ENCODE measurements around the gene SUFU. TPM values are rescaled to one million over a fixed set of nuclear protein-coding genes. Genes with fewer than 3 reads are reported as not detected.
A peak's percentile ranks its signal among the peaks of the same experiment; 100 is the strongest.

The SUFU gene
- total RNA-seq, 4 donors from 2014 or later: 6.5 to 11.0 (median 9.2) TPM

DNA sequence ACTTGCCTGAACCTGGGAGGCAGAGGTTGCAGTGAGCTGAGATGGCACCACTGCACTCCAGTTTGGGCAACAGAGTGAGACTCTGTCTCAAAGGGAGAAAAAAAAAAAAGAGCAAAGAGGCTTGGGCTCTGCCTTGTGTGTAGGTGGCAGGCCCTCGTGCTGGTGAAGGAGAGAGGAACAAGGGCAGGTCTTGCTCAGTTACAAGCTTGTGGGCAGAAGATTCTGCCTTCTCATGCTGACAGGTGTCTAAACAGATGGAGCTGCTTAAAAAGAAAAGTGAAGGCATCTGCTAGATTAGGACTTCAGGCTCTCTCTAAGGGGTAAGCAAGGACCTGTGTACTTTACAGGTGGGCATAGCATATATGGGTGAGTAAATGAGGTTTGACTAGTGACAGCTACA is 75.0 kb downstream of the SUFU start:
- Histone ChIP-seq H3K4me1 (peaks cover 0 to 13% (median 0%) of the 10 kb centered on the region in 4 donors), H3K36me3 (no peaks in the 10 kb centered on the region)
- TF ChIP-seq POLR2A (IDR thresholded peaks at IDR 0.05): no peak
- TF ChIP-seq, protein P1, sequence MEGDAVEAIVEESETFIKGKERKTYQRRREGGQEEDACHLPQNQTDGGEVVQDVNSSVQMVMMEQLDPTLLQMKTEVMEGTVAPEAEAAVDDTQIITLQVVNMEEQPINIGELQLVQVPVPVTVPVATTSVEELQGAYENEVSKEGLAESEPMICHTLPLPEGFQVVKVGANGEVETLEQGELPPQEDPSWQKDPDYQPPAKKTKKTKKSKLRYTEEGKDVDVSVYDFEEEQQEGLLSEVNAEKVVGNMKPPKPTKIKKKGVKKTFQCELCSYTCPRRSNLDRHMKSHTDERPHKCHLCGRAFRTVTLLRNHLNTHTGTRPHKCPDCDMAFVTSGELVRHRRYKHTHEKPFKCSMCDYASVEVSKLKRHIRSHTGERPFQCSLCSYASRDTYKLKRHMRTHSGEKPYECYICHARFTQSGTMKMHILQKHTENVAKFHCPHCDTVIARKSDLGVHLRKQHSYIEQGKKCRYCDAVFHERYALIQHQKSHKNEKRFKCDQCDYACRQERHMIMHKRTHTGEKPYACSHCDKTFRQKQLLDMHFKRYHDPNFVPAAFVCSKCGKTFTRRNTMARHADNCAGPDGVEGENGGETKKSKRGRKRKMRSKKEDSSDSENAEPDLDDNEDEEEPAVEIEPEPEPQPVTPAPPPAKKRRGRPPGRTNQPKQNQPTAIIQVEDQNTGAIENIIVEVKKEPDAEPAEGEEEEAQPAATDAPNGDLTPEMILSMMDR (IDR thresholded peaks at IDR 0.05): no peak

DNA sequence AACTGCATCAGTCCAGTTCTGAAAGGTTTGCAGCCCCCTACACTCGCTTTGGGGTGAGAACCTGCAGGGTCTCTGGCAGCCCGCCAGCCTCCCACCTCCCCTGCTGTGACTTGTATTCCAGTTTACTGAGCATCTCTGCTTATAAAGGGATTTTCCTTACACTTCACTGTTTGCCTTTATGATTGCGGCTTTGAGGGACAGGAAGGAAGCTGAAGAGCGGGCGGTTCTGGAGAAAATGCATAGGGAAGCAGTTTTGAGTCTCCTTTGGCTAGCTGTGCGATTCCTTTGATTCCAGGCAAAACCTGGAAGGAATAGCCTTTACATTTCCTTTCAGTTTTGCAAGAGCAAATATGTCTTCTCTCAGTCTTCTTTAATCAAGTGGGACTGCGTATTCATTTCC is 75.6 kb downstream of the SUFU start:
- Histone ChIP-seq H3K9me3 (no peaks in the 10 kb centered on the region), H3K36me3 (no peaks in the 10 kb centered on the region), H3K27me3 (no peaks in the 10 kb centered on the region), H3K4me1 (peaks cover 0 to 17% (median 0%) of the 10 kb centered on the region in 4 donors), H3K4me3 (no peak overlapping the region), H3K27ac (peak overlapping the region in 1 of 4 donors; percentile 60)
- DNase-seq: no peak
- TF ChIP-seq, protein P1 (IDR thresholded peaks at IDR 0.05): no peak
- no peak for TF ChIP-seq POLR2A (IDR thresholded peaks at IDR 0.05)

More for the DNA sequence above, 75.0 kb downstream of the SUFU start:
- DNase-seq: no peak
- no peaks in the 10 kb centered on the region for H3K27me3 ChIP-seq
- H3K4me3 ChIP-seq: no peak overlapping the region
- H3K9me3 ChIP-seq: no peaks in the 10 kb centered on the region
- H3K27ac ChIP-seq: peak overlapping the region in 1 of 4 donors; percentile 60

DNA sequence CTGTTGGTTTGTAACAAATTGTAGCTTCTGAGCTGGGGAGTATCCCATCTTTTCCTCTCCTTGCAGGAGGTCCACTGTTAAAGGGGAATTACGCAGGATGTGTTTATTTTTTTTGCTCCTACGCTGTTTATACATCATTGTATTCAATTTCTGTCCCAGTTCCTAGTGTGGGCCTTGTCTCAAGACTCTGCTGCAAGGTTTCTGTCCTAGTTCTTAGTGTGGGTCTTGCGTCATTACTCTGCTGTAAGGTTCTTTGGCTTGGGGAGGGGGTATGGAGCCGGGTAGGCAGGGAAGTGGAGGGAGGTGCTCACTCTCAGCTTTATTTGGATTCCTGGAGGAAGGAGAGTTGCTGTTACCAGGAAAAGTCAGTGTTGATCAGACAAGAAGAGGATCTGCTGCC is 76.5 kb downstream of the SUFU start:
- Histone ChIP-seq H3K36me3 (no peaks in the 10 kb centered on the region), H3K4me3 (no peak overlapping the region), H3K9me3 (no peaks in the 10 kb centered on the region), H3K4me1 (peaks cover 0 to 17% (median 0%) of the 10 kb centered on the region in 4 donors), H3K27ac (peak overlapping the region in 1 of 4 donors; percentile 22), H3K27me3 (no peaks in the 10 kb centered on the region)
- no peak for DNase-seq
- TF ChIP-seq POLR2A (IDR thresholded peaks at IDR 0.05): no peak
- TF ChIP-seq, protein P1 (IDR thresholded peaks at IDR 0.05): no peak

DNA sequence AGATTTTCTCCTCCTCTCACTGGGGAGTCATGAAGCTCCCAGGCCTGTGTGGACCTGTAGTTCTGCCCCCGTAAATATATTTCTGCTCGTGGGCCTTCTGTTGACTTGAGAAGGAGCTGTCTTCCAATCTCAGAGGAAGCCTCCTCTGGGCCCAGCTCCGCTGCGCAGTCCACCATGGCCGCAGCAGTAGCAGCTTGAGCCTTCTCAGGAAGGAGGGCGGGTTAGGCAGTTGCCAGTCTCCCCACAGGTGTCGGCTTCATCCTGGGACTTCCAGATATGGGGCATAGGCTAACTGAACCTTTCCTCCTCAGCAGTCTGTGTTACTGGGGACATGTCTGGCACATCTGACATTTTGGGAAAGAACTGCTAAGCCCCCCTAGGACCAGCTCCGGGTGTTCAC is 77.6 kb downstream of the SUFU start:
- H3K4me1 ChIP-seq: peaks cover 0 to 17% (median 0%) of the 10 kb centered on the region in 4 donors
- H3K27ac ChIP-seq: no peak overlapping the region
- no peak for DNase-seq
- TF ChIP-seq, protein P1 (IDR thresholded peaks at IDR 0.05): no peak
- no peak for TF ChIP-seq POLR2A (IDR thresholded peaks at IDR 0.05)
- no peaks in the 10 kb centered on the region for H3K36me3 ChIP-seq
- no peak overlapping the region for H3K4me3 ChIP-seq
- H3K27me3 ChIP-seq: no peaks in the 10 kb centered on the region
- H3K9me3 ChIP-seq: no peaks in the 10 kb centered on the region

DNA sequence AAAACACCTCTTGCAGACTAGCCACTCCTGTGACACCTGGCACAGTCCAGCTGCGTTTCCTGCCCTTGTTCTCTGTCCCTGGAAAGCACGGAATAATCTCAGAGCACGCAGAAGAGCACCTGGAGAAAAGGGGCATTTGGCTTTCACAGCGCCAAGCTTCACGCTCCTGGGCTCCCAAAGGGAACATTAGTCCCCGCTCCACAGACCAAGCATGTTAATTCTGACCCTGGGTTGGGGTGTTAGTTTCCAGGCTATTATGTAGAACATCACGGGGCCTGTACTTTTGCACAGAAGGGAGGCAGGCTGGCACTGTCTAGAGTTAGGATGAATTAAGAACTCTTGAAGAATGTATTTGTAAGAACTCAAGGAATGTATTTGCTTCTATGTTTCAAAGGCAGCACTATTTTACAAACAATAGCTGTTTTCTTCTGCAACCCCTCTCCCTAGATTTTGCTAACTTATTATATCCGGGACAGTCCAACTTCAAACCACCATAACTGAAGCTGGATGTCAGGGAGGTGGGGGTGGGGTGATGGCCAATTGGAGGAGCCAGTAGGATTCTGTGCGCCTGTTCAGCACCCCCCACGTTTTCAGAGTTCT is 78.3 kb downstream of the SUFU start:
- Histone ChIP-seq H3K4me3 (no peak overlapping the region), H3K4me1 (peaks cover 0 to 17% (median 0%) of the 10 kb centered on the region in 4 donors), H3K27me3 (no peaks in the 10 kb centered on the region), H3K9me3 (no peaks in the 10 kb centered on the region), H3K27ac (no peak overlapping the region), H3K36me3 (no peaks in the 10 kb centered on the region)
- DNase-seq: no peak
- no peak for TF ChIP-seq POLR2A (IDR thresholded peaks at IDR 0.05)
- TF ChIP-seq, protein P1 (IDR thresholded peaks at IDR 0.05): no peak

Measured in Peyer's patch (tissue), 4 donors.